HEK293T (cell line): Measurements from ENCODE around the gene KRTAP9-3.
"Not testable (repeated sequence)": the region's sequence is repeated elsewhere in the genome, so short reads cannot be mapped to it uniquely, and the experiment has no call there.

Source experiments
- CTCF ChIA-PET: fragments of 350-600 bp; formaldehyde crosslinking; extraction: SDS; loops from one replicate; lab custom pipeline; 2021; ENCODE audit warnings: antibody characterized with exemption, inconsistent platforms; lab: Yijun Ruan, JAX
- POLR2A ChIA-PET: fragments of 350-600 bp; formaldehyde crosslinking; extraction: SDS; loops from one replicate; lab custom pipeline; 2020; ENCODE audit warnings: antibody characterized with exemption, inconsistent platforms; lab: Yijun Ruan, JAX
- DNase-seq: peaks from one replicate; pipeline ENCODE4 v3.0.0; 2012; ENCODE audit warnings: mixed read lengths; ENCODE audit errors: extremely low spot score
- ARNT ChIP-seq: fragments of 450-650 bp; IDR thresholded peaks from 2 replicates; pipeline ENCODE4 v1.6.1; 2017; ENCODE audit warnings: mild to moderate bottlenecking
- BHLHE40 ChIP-seq: fragments of 450-650 bp; IDR thresholded peaks from 2 replicates; pipeline ENCODE4 v1.6.1; 2016; ENCODE audit warnings: mild to moderate bottlenecking, moderate library complexity, borderline replicate concordance
- CTBP1 ChIP-seq: fragments of 450-650 bp; IDR thresholded peaks from 2 replicates; pipeline ENCODE4 v1.6.1; 2016; ENCODE audit warnings: borderline replicate concordance
- ELF4 ChIP-seq: fragments of 450-650 bp; IDR thresholded peaks from 2 replicates; pipeline ENCODE4 v1.6.1; 2017; ENCODE audit warnings: antibody characterized with exemption
- FOXA1 ChIP-seq: fragments of 450-650 bp; IDR thresholded peaks from 2 replicates; pipeline ENCODE4 v1.6.1; 2016; ENCODE audit warnings: mild to moderate bottlenecking
- FOXK2 ChIP-seq: fragments of 450-650 bp; IDR thresholded peaks from 2 replicates; pipeline ENCODE4 v1.6.1; 2016; ENCODE audit warnings: mild to moderate bottlenecking
- FOXM1 ChIP-seq: fragments of 450-650 bp; IDR thresholded peaks from 2 replicates; pipeline ENCODE4 v1.6.1; 2017; ENCODE audit warnings: mild to moderate bottlenecking, borderline replicate concordance
- HDGF ChIP-seq: fragments of 450-650 bp; IDR thresholded peaks from 2 replicates; pipeline ENCODE4 v1.6.1; 2017; ENCODE audit warnings: antibody characterized with exemption, borderline replicate concordance
- L3MBTL2 ChIP-seq: fragments of 450-650 bp; conservative IDR thresholded peaks from 2 replicates; pipeline ENCODE4 v1.6.1; 2016; ENCODE audit warnings: mild to moderate bottlenecking
- LEF1 ChIP-seq: fragments of 450-650 bp; IDR thresholded peaks from 2 replicates; pipeline ENCODE4 v1.6.1; 2017; ENCODE audit warnings: mild to moderate bottlenecking, borderline replicate concordance
- NFRKB ChIP-seq: fragments of 450-650 bp; IDR thresholded peaks from 2 replicates; pipeline ENCODE4 v1.6.1; 2016; ENCODE audit warnings: mild to moderate bottlenecking, moderate library complexity
- SP1 ChIP-seq: fragments of 450-650 bp; IDR thresholded peaks from 2 replicates; pipeline ENCODE4 v1.6.1; 2017
- SUZ12 ChIP-seq: fragments of 450-650 bp; IDR thresholded peaks from 2 replicates; pipeline ENCODE4 v1.6.1; 2016; ENCODE audit warnings: mild to moderate bottlenecking
- TARDBP ChIP-seq: fragments of 450-650 bp; IDR thresholded peaks from 2 replicates; pipeline ENCODE4 v1.6.1; 2016
- ZNF384 ChIP-seq: fragments of 450-650 bp; IDR thresholded peaks from 2 replicates; pipeline ENCODE4 v1.6.1; 2016
- TF ChIP-seq, protein P1 (sequence below): fragments of 450-650 bp; IDR thresholded peaks from 2 replicates; pipeline ENCODE4 v1.6.1; 2016

Gene KRTAP9-3

GRCh38 chr17:41199421-41200078 lies 32.7 kb upstream of the KRTAP9-3 start:
- ChIA-PET CTCF (no interaction called here), POLR2A (no interaction called here)
- TF ChIP-seq ZNF384, result no peak
- TF ChIP-seq SP1, result no peak
- TF ChIP-seq FOXA1, result no peak
- TF ChIP-seq HDGF, result no peak
- no peak for TF ChIP-seq LEF1
- TF ChIP-seq NFRKB, result no peak
- no peak for TF ChIP-seq ARNT
- TF ChIP-seq SUZ12, result no peak
- no peak for DNase-seq

GRCh38 chr17:41211845-41212466 lies 20.3 kb upstream of the KRTAP9-3 start:
- TF ChIP-seq L3MBTL2 (no peak), LEF1 (no peak), HDGF (no peak), ZNF384 (no peak), FOXK2 (no peak), SUZ12 (no peak)
- ChIA-PET POLR2A (no interaction called here), CTCF (no interaction called here)
- DNase-seq, result no peak

DNA sequence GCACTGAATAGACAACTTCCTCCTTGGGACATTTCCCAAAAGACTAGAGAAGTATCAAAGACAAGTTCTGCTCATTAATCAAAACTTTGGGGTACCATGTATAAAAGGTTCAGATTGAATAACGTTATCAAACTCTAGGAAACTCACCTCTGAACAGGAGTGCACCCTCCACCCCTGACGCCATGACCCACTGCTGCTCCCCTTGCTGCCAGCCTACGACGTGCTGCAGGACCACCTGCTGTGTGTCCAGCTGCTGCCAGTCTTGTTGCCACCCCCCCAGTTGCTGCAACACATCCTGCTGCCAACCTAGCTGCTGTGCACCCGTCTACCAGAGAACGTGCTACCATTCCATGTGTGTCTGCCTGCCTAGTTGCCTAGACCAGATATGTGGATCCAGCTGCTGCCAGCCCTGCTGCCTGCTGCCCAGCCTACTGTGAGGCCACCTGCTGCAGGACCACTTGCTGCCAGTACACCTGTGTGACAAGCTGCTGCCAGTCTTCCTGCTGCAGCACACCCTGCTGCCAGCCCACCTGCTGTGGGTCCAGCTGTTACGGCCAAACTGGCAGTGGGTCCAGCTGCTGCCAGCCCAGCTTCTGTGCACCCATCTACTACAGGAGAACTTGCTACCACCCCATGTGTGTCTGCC lies 19.6 kb upstream of the KRTAP9-3 start:
- ChIA-PET POLR2A (no interaction called here), CTCF (no interaction called here)
- DNase-seq, result no peak
- TF ChIP-seq ARNT (no peak), LEF1 (no peak)

DNA sequence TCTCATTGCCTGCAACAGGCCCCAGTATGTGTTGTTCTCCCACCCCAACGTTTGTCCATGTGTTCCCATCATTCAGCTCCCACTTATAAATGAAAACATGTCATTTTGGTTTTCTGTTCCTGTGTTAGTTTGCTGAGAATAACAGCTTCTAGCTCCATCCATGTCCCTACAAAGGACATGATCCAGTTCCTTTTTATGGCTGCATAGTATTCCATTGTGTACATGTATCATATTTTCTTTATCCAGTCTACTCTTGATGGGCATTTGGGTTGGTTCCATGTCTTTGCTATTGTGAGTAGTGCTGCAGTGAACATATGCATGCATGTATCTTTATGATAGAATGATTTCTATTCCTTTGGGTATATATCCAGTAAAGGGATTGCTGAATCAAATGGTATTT lies 16.6 kb upstream of the KRTAP9-3 start:
- ChIA-PET CTCF (no interaction called here), POLR2A (no interaction called here)
- no peak for DNase-seq
- TF ChIP-seq HDGF, result no peak
- TF ChIP-seq ZNF384, result no peak

- POLR2A ChIA-PET, result no interaction called here
- no peak for DNase-seq
- CTCF ChIA-PET, result no interaction called here
- TF ChIP-seq FOXA1 (no peak), CTBP1 (no peak)
Measured at GRCh38 chr17:41223821-41224220, 8.4 kb upstream of the KRTAP9-3 start.

DNA sequence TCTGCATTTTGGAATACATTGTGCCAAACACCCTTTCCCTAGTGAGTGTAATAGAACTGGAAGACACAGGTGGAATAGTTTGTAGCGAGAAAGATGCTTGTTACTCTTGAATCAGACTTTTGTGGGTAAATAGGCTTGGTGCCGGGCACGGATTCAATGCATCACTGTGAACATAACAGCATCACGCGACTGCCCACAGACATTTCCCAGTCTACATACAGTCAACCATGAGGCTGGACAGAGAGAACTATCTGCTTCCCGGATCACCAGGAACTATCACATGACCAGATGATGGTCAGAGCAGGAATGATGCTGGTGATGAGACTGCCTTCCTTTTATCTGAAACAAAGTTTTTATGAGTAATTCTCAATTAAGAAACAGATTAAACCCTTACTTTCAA lies 6.2 kb upstream of the KRTAP9-3 start:
- ChIA-PET CTCF (no interaction called here), POLR2A (no interaction called here)
- TF ChIP-seq FOXK2 (no peak), ARNT (no peak), ELF4 (no peak), FOXM1 (no peak), SP1 (no peak), BHLHE40 (no peak), CTBP1 (no peak), NFRKB (no peak), SUZ12 (no peak), L3MBTL2 (no peak), ZNF384 (no peak), TARDBP (no peak), LEF1 (no peak), HDGF (no peak), FOXA1 (no peak)
- TF ChIP-seq, protein P1, sequence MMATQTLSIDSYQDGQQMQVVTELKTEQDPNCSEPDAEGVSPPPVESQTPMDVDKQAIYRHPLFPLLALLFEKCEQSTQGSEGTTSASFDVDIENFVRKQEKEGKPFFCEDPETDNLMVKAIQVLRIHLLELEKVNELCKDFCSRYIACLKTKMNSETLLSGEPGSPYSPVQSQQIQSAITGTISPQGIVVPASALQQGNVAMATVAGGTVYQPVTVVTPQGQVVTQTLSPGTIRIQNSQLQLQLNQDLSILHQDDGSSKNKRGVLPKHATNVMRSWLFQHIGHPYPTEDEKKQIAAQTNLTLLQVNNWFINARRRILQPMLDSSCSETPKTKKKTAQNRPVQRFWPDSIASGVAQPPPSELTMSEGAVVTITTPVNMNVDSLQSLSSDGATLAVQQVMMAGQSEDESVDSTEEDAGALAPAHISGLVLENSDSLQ, result no peak
- no peak for DNase-seq

DNA sequence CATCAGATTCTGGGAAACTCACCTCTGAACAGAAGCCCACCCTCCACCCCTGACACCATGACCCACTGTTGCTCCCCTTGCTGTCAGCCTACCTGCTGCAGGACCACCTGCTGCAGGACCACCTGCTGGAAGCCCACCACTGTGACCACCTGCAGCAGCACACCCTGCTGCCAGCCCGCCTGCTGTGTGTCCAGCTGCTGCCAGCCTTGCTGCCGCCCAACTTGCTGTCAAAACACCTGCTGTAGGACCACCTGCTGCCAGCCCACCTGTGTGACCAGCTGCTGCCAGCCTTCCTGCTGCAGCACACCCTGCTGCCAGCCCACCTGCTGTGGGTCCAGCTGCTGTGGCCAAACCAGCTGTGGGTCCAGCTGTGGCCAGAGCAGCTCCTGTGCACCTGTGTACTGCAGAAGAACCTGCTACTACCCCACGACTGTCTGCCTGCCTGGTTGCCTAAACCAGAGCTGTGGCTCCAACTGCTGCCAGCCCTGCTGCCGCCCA lies 5.6 kb upstream of the KRTAP9-3 start, which contains the start of gene KRTAP9-2:
Gene KRTAP9-2, plus strand, starts transcription at position 51 of the 498 bp plus-strand sequence. Its CDS starts 7 bp downstream, at position 58.
- CTCF ChIA-PET, POLR2A ChIA-PET: not testable (repeated sequence)

GRCh38 chr17:41230094-41230493 lies 2.2 kb upstream of the KRTAP9-3 start:
- DNase-seq, result no peak
- ChIA-PET POLR2A (no interaction called here), CTCF (interaction anchor here (1.3 kb wide), 1 partner anchor 458 kb away, joined by 3 read pairs; the partner anchor contains the start of gene EIF1)
- no peak for TF ChIP-seq TARDBP
- no peak for TF ChIP-seq FOXA1
- no peak for TF ChIP-seq CTBP1
- TF ChIP-seq SUZ12, result no peak

More for the DNA sequence above, 5.6 kb upstream of the KRTAP9-3 start, which contains the start of gene KRTAP9-2:
- not testable (repeated sequence) for DNase-seq
